ENCODE data around the gene RETREG3. TPM values are rescaled to one million over a fixed set of nuclear protein-coding genes. Genes with fewer than 3 reads are reported as not detected.

RETREG3 gene
- polyA plus RNA-seq, 1 donor from 2014 or later: 34.6 TPM

GRCh38 chr17:42642336-42642735, 33.2 kb upstream of the RETREG3 start:
- no peaks in the 10 kb centered on the region for H3F3A ChIP-seq (ENCODE audit: insufficient read depth, low read length, poor library complexity, severe bottlenecking)
- H3K9me2 ChIP-seq (ENCODE audit: insufficient read depth, low read length): no peaks in the 10 kb centered on the region
- no peaks in the 10 kb centered on the region for H3K36me3 ChIP-seq (ENCODE audit: insufficient read depth, low read length)
- no peaks in the 10 kb centered on the region for H3K9me3 ChIP-seq (ENCODE audit: low read length)
- no peak overlapping the region for H3K27ac ChIP-seq (ENCODE audit: low read length)
- H3K27me3 ChIP-seq (ENCODE audit: insufficient read depth, low read depth, low read length): no peaks in the 10 kb centered on the region
- no peak overlapping the region for H2AFZ ChIP-seq (ENCODE audit: low read depth, low read length)
- TF ChIP-seq EZH2 (IDR thresholded peaks at IDR 0.05; ENCODE audit: borderline replicate concordance, insufficient read depth, low read length, poor library complexity, severe bottlenecking) (no peak), MXI1 (conservative IDR thresholded peaks at IDR 0.05; ENCODE audit: poor library complexity, severe bottlenecking) (no peak), CTCF (IDR thresholded peaks at IDR 0.05; ENCODE audit: poor library complexity, severe bottlenecking) (no peak)
- H3K9ac ChIP-seq (ENCODE audit: low read length): no peak overlapping the region
- no peak overlapping the region for H3K4me3 ChIP-seq (ENCODE audit: low read length)
- no peak overlapping the region for H3K4me2 ChIP-seq (ENCODE audit: low read length)
- H3K79me2 ChIP-seq (replicated peaks; ENCODE audit: insufficient read depth, low read length): no peaks in the 10 kb centered on the region
- no peaks in the 10 kb centered on the region for H4K20me1 ChIP-seq (ENCODE audit: insufficient read depth)

- Histone ChIP-seq H3K79me2 (replicated peaks; ENCODE audit: insufficient read depth, low read length) (no peaks in the 10 kb centered on the region), H3K9me3 (ENCODE audit: low read length) (no peaks in the 10 kb centered on the region), H2AFZ (ENCODE audit: low read depth, low read length) (no peak overlapping the region), H3K9me2 (ENCODE audit: insufficient read depth, low read length) (no peaks in the 10 kb centered on the region), H3K27me3 (ENCODE audit: insufficient read depth, low read depth, low read length) (no peaks in the 10 kb centered on the region), H3F3A (ENCODE audit: insufficient read depth, low read length, poor library complexity, severe bottlenecking) (no peaks in the 10 kb centered on the region), H3K4me3 (ENCODE audit: low read length) (no peak overlapping the region), H3K4me2 (ENCODE audit: low read length) (no peak overlapping the region), H3K27ac (ENCODE audit: low read length) (no peak overlapping the region), H4K20me1 (ENCODE audit: insufficient read depth) (no peaks in the 10 kb centered on the region), H3K9ac (ENCODE audit: low read length) (no peak overlapping the region), H3K36me3 (ENCODE audit: insufficient read depth, low read length) (no peaks in the 10 kb centered on the region)
- no peak for TF ChIP-seq EZH2 (IDR thresholded peaks at IDR 0.05; ENCODE audit: borderline replicate concordance, insufficient read depth, low read length, poor library complexity, severe bottlenecking)
- no peak for TF ChIP-seq RAD21 (conservative IDR thresholded peaks at IDR 0.05)
- no peak for TF ChIP-seq CTCF (IDR thresholded peaks at IDR 0.05; ENCODE audit: poor library complexity, severe bottlenecking)
- TF ChIP-seq EP300 (conservative IDR thresholded peaks at IDR 0.05; ENCODE audit: poor library complexity, severe bottlenecking): no peak
- no peak for TF ChIP-seq POLR2AphosphoS5 (IDR thresholded peaks at IDR 0.05)
- no peak for TF ChIP-seq MXI1 (conservative IDR thresholded peaks at IDR 0.05; ENCODE audit: poor library complexity, severe bottlenecking)
- TF ChIP-seq SMC3 (conservative IDR thresholded peaks at IDR 0.05; ENCODE audit: poor library complexity): no peak
- TF ChIP-seq REST (IDR thresholded peaks at IDR 0.05; ENCODE audit: borderline replicate concordance): no peak
- no peak for TF ChIP-seq TAF1 (IDR thresholded peaks at IDR 0.05; ENCODE audit: low read depth)
These were observed 30.9 kb upstream of the RETREG3 start for GRCh38 chr17:42640121-42640520.

Data from neural cell (in vitro differentiated cells).